DLD1 (cell line): ENCODE data around the gene ELAPOR1.
"Not testable (repeated sequence)": the region's sequence is repeated elsewhere in the genome, so short reads cannot be mapped to it uniquely, and the experiment has no call there.

Experiments
- in situ Hi-C: cut with HindIII; loops from 2 replicates; pipeline ENCODE4 v1.10.0; 2017; ENCODE audit warnings: low sequenced_read_pairs

ELAPOR1 gene

GRCh38 chr1:109135940-109136339 is 22.0 kb downstream of the ELAPOR1 start:
- in situ Hi-C loops = no loop called here

DNA sequence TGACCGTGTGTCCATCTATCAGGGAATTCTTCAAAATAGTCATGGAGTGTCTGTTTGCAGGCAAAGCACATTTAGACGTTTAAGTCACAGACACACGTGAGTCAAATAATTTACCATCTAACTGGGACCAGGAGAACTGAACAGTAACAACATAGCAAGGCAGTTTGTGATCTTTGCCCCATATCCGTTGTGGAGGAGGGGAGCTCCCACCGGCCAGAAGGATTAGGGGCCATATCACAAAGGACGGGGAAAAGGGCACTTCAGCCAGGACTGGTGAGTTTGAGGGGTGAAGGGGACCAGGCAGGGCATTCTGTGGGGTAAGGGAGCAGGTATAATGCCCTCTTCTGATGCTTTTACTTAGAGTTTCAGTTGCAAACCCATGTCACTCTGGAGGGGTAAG is 22.9 kb downstream of the ELAPOR1 start:
- in situ Hi-C loops = no loop called here

- in situ Hi-C loops = no loop called here
These were observed 24.0 kb downstream of the ELAPOR1 start for GRCh38 chr1:109137958-109138357.

DNA sequence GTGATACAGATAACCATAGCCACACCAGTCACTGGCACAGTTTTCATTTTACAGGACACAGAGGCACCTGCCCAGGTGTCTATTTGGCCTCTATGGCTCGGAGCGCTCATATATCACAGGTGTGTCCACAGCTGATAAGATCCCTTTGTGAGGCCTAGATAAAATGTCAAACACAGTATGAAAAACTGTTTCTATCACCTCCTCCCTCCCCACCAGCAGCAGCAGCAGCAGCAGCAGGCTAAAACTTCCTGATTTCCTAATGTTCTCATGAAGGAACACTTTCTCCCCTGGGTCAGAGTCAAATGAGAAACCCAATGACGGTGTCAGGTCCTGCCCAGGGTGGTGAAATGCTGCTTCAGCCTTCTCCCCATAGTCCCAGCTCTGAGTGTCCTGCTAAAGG is 24.4 kb downstream of the ELAPOR1 start:
- in situ Hi-C loops = no loop called here

- in situ Hi-C loops = no loop called here
These were observed 26.5 kb downstream of the ELAPOR1 start for GRCh38 chr1:109140392-109140791.

- in situ Hi-C loops = no loop called here
These were observed 28.3 kb downstream of the ELAPOR1 start for GRCh38 chr1:109142260-109142659.

DNA sequence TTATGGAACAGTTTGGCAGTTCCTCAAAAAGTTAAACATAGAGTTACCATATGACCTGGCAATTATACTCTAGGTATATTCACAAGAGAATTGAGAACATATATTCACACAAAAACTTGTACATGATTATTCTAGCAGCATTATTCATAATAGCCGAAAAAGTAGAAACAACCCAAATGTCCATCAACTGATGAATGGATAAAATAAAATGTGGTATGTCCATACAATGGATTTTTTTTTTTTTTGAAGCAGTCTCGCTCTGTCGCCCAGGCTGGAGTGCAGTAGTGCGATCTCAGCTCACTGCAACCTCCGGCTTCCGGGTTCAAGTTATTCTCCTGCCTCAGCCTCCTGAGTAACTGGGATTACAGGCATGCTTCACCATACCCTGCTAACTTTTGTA is 28.8 kb downstream of the ELAPOR1 start:
- in situ Hi-C loops = not testable (repeated sequence)

- in situ Hi-C loops = no loop called here
These were observed 35.2 kb downstream of the ELAPOR1 start for GRCh38 chr1:109148987-109149561.

DNA sequence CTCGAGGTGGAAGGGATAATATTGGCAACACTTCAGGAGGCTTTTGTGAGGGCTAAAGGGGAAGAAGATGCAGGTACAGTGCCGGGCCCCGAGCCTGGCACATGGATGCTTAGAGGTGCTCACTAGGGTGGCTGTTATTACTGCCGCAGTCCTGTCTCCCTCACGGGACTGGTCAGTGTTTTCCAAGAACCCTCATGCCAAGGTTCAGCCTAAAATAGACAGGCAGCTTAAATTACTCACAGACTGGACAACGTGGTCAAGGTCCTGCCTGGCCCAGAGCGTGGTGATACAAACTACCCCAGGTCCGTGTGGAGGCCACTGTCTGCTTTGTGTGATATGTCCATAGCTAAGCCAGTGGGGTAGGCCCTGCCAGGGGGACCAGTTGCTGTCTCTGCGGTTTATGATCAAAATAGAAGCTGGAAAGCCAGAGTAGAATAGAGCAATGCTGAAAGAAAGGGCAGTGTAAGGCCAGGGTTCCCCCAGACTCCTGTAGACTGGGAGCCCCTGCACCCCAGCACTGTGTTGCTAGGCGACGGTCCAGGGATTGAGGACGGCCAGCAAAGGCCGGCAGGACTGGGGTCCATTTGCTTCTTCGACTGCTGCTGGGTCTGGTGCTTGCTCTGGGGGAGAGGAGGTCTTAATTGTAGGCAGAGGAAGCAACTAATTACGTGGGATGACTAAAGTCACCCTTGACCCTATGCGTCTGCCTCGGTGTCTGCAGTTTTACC is 36.1 kb downstream of the ELAPOR1 start:
- in situ Hi-C loops = no loop called here

DNA sequence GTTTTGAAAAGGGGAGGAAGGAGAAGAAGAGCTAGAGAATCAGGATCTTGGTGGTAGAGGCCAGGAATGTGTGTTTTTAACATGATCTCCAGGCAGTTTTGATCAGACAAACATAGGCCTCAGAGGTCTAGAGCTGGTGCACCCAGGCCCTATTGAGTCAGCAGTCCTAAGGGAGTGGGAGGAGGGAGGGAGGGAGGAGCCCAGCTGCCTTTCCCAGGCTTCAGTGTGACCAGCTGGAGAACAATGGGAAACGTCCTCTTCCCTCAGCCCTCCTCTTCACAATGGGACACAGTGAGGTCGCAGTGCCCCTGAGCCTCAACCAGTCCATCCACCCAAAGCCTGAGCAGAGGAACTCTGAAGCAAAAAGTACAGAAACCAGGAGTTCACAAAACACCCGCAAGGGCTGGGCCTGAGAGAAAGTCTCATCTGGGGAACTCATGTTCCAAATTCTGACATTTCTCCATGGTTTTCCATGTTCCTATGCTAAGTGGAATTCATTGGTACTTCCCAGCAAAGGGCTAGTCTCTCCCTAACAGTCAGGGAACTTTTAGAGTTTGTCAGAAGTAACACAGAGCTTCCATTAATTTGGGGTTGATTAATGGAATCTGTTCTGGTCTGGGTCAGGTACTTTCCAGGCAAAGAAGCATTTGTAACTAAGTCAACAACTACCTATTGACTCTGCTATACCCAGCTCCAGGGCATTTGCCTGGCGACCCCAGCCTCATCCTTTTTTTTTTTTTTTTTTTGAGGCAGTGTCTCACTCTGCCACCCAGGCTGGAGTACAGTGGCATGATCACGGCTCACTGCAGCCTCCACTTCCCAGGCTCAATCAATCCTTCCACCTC is 37.5 kb downstream of the ELAPOR1 start:
- in situ Hi-C loops = no loop called here

DNA sequence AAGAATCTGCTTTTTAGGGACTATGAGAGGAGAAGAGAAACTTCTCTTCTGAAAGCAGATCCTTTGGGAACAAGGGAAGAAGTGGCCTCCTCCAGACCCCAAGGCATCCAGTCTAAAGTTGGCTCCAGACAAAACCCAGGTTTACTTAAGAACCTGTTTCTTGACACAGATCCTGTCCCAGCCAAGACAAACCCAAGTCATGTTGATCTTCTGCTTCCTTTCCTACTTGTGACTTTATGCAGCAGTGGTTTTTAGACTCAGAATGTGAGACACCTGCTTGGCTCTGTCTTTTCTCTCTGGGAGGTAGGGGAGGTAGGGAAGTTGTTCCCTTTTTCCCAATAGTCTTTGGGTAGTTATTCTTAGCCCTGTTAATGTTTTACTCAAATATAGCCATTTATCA is 38.3 kb downstream of the ELAPOR1 start:
- in situ Hi-C loops = no loop called here

GRCh38 chr1:109156916-109157385 is 43.0 kb downstream of the ELAPOR1 start:
- in situ Hi-C loops = no loop called here

GRCh38 chr1:109158433-109158832 is 44.5 kb downstream of the ELAPOR1 start:
- in situ Hi-C loops = no loop called here

- in situ Hi-C loops = no loop called here
These were observed 45.4 kb downstream of the ELAPOR1 start for GRCh38 chr1:109159326-109159725.

GRCh38 chr1:109160071-109160840 is 46.3 kb downstream of the ELAPOR1 start:
- in situ Hi-C loops = loop anchor here (10.0 kb wide), 1 partner anchor 185 kb away; no protein-coding TSS in a partner anchor

DNA sequence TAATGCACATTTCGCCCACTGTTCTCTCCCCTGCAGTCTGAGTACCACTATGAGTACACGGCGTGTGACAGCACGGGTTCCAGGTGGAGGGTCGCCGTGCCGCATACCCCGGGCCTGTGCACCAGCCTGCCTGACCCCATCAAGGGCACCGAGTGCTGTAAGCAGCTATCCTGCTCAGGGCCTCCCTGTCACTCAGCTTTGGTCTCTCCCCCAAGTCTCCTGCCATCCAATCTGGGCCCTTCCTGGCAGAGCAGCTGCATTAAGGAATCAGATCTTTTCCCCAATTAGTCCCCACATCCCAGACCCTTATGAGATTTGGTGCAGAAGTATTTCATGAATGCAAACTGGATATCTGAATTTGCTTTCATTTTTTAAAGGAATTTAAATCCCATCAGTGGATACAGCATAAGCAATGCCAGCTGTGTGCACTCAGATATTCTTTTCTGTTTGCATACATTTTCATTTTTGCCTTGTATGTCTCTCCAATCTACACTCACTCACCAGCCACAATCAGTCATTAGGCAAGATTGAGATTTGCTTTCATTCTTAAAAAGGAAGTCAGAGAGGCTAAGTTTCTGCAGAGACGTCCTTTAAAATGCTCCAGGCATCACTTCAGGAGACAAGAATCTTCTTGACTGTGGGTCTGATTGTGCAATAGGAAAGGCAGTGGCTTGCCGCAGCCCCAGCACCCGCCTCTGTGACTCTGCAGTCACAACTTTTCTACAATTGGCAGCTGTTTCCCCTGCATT is 48.1 kb downstream of the ELAPOR1 start:
- in situ Hi-C loops = loop anchor here (10.0 kb wide), 1 partner anchor 183 kb away; no protein-coding TSS in a partner anchor

GRCh38 chr1:109162626-109163025 is 48.7 kb downstream of the ELAPOR1 start:
- in situ Hi-C loops = loop anchor here (10.0 kb wide), 1 partner anchor 182 kb away; no protein-coding TSS in a partner anchor

DNA sequence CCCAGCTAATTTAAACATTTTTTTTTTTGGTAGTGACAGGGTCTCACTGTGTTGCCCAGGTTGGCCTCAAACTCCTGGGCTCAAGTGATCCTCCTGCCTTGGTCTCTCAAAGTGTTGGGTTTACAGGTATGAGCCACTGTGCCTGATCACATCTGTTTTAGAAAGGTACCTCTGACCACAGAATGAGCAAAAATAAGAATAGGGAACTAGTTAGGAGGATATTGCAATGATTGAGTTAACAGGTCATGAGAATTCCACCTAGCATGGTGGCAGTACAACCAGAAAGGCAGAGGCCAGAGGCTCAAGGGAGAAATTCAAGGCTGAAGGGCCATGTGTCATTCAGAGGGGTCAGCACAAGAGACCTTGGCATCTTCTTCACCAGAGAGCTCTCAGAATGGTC is 49.6 kb downstream of the ELAPOR1 start:
- in situ Hi-C loops = loop anchor here (10.0 kb wide), 1 partner anchor 181 kb away; no protein-coding TSS in a partner anchor
